ENCODE results near the gene SPATA32.

DNA sequence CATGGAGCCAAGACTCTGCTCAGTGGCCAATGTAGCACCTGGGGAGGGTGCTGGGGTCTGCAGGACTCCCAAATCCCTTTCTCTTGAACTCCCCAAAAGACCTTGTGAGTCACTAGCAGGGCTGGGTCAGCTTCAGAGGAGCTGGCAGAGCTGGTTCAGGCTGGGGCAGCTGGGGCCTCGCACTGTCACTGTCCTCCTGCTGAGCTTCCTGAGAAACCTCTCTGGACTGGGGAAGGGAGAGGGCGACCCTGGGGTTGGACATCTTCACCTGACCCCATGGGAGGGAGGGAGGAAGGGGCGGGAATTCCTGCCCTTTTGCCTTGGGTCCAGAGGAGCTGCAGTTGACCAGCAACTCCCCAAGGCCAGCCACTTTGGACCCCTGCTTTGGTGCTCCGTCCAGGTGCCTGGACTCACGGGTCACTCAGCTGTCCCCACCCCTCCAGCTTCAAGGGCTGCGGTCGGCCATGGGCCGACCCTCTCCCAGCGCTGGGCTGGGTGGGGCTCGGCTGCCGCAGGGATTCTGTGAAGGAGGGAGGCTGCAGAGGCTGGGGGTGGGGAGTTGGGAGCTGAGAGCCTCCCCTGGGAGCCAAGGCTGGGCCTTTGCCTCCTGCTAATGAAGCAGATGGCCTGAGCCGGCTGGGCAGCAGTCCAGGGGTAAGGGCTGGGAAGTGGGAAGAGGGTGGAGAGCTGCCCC is 31.0 kb downstream of the SPATA32 start:
- TF ChIP-seq SP2 (tag by site-specific recombination; IDR thresholded peaks at IDR 0.05) (no peak), ZNF248 (tag by site-specific recombination; IDR thresholded peaks at IDR 0.05) (no peak), ZNF174 (tag by site-specific recombination; IDR thresholded peaks at IDR 0.05) (no peak)
- TF ChIP-seq, protein P1, sequence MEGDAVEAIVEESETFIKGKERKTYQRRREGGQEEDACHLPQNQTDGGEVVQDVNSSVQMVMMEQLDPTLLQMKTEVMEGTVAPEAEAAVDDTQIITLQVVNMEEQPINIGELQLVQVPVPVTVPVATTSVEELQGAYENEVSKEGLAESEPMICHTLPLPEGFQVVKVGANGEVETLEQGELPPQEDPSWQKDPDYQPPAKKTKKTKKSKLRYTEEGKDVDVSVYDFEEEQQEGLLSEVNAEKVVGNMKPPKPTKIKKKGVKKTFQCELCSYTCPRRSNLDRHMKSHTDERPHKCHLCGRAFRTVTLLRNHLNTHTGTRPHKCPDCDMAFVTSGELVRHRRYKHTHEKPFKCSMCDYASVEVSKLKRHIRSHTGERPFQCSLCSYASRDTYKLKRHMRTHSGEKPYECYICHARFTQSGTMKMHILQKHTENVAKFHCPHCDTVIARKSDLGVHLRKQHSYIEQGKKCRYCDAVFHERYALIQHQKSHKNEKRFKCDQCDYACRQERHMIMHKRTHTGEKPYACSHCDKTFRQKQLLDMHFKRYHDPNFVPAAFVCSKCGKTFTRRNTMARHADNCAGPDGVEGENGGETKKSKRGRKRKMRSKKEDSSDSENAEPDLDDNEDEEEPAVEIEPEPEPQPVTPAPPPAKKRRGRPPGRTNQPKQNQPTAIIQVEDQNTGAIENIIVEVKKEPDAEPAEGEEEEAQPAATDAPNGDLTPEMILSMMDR (tag by site-specific recombination; IDR thresholded peaks at IDR 0.05): no peak
- TF ChIP-seq, protein P2, sequence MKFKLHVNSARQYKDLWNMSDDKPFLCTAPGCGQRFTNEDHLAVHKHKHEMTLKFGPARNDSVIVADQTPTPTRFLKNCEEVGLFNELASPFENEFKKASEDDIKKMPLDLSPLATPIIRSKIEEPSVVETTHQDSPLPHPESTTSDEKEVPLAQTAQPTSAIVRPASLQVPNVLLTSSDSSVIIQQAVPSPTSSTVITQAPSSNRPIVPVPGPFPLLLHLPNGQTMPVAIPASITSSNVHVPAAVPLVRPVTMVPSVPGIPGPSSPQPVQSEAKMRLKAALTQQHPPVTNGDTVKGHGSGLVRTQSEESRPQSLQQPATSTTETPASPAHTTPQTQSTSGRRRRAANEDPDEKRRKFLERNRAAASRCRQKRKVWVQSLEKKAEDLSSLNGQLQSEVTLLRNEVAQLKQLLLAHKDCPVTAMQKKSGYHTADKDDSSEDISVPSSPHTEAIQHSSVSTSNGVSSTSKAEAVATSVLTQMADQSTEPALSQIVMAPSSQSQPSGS (tag by site-specific recombination; IDR thresholded peaks at IDR 0.05; ENCODE audit: low read depth): no peak

Measured in HEK293 (cell line).